WI38 (cell line): ENCODE results near the gene BSND.

Experiments used
- H3K4me3 ChIP-seq: 2 replicates; pipeline ENCODE4 v1.5.1; 2011; ENCODE audit warnings: low read depth, mild to moderate bottlenecking, control low read depth, low read length
- CTCF ChIP-seq: IDR thresholded peaks from 2 replicates; pipeline ENCODE4 v1.5.1; 2012; ENCODE audit warnings: low read depth, mild to moderate bottlenecking, control low read depth, low read length

Gene BSND

GRCh38 chr1:54987427-54987826 lies 11.3 kb upstream of the BSND start:
- no peak for TF ChIP-seq CTCF
- H3K4me3 ChIP-seq, result no peak overlapping the region

- H3K4me3 ChIP-seq, result no peak overlapping the region
- TF ChIP-seq CTCF, result no peak
Observed at GRCh38 chr1:54987919-54988705, 10.6 kb upstream of the BSND start.

- no peak for TF ChIP-seq CTCF
- H3K4me3 ChIP-seq, result no peak overlapping the region
Observed at GRCh38 chr1:54988975-54989374, 9.8 kb upstream of the BSND start.

- H3K4me3 ChIP-seq, result no peak overlapping the region
- TF ChIP-seq CTCF, result no peak
Observed at GRCh38 chr1:54989473-54989872, 9.3 kb upstream of the BSND start.

GRCh38 chr1:54989968-54990810 lies 8.5 kb upstream of the BSND start:
- no peak for TF ChIP-seq CTCF
- H3K4me3 ChIP-seq, result no peak overlapping the region

- no peak for TF ChIP-seq CTCF
- no peak overlapping the region for H3K4me3 ChIP-seq
Observed at GRCh38 chr1:54990916-54991315, 7.8 kb upstream of the BSND start.

GRCh38 chr1:54991939-54992338 lies 6.8 kb upstream of the BSND start:
- no peak for TF ChIP-seq CTCF
- H3K4me3 ChIP-seq, result no peak overlapping the region
